Measurements from ENCODE around the gene KLC1.

Gene KLC1

GRCh38 chr14:103724116-103724515, 95.1 kb downstream of the KLC1 start:
- no peak for TF ChIP-seq CTCF (IDR thresholded peaks at IDR 0.05; ENCODE audit: control extremely low read depth, extremely low read depth, low read depth, missing control alignments)
- DNase-seq (ENCODE audit: extremely low spot score): no peak
- POLR2A ChIA-PET: no interaction called here
- CTCF ChIA-PET: no interaction called here

- POLR2A ChIA-PET: no interaction called here
- TF ChIP-seq CTCF (IDR thresholded peaks at IDR 0.05; ENCODE audit: control extremely low read depth, extremely low read depth, low read depth, missing control alignments): no peak
- DNase-seq (ENCODE audit: extremely low spot score): no peak
- CTCF ChIA-PET: interaction anchor here (1.3 kb wide), 1 partner anchor 17 kb away, joined by 3 read pairs; no protein-coding TSS in a partner anchor
Measured at GRCh38 chr14:103725001-103725682, 96.1 kb downstream of the KLC1 start.

GRCh38 chr14:103725739-103726395, 96.9 kb downstream of the KLC1 start:
- no peak for TF ChIP-seq CTCF (IDR thresholded peaks at IDR 0.05; ENCODE audit: control extremely low read depth, extremely low read depth, low read depth, missing control alignments)
- ChIA-PET CTCF (interaction anchor here (1.3 kb wide), 1 partner anchor 16 kb away, joined by 3 read pairs; no protein-coding TSS in a partner anchor), POLR2A (no interaction called here)
- DNase-seq (ENCODE audit: extremely low spot score): no peak

- CTCF ChIA-PET: no interaction called here
- DNase-seq (ENCODE audit: extremely low spot score): no peak
- POLR2A ChIA-PET: interaction anchor here (0.6 kb wide), 1 partner anchor 380 kb away, joined by 4 read pairs; no protein-coding TSS in a partner anchor
- no peak for TF ChIP-seq CTCF (IDR thresholded peaks at IDR 0.05; ENCODE audit: control extremely low read depth, extremely low read depth, low read depth, missing control alignments)
Measured at GRCh38 chr14:103726474-103726873, 97.5 kb downstream of the KLC1 start.

- ChIA-PET POLR2A (no interaction called here), CTCF (no interaction called here)
- no peak for DNase-seq (ENCODE audit: extremely low spot score)
- no peak for TF ChIP-seq CTCF (IDR thresholded peaks at IDR 0.05; ENCODE audit: control extremely low read depth, extremely low read depth, low read depth, missing control alignments)
Measured at GRCh38 chr14:103727313-103727980, 98.4 kb downstream of the KLC1 start.

- no peak for DNase-seq (ENCODE audit: extremely low spot score)
- no peak for TF ChIP-seq CTCF (IDR thresholded peaks at IDR 0.05; ENCODE audit: control extremely low read depth, extremely low read depth, low read depth, missing control alignments)
- POLR2A ChIA-PET: no interaction called here
- CTCF ChIA-PET: no interaction called here
Measured at GRCh38 chr14:103728141-103728540, 99.1 kb downstream of the KLC1 start.

Data from GM10248 (cell line).